A549 (cell line): ENCODE results near the gene GULP1. TPM values are rescaled to one million over a fixed set of nuclear protein-coding genes. Genes with fewer than 3 reads are reported as not detected.

Source experiments
- ATAC-seq, 2 experiments: fragments of 200-7000 bp in 1 of 2; fragments of >200 bp in 1 of 2; cut with Nextera tagmentation in 1 of 2; cut with Tn5 transposase in 1 of 2; 3 replicates each; pipeline versions ENCODE4 v1.8.0 to v1.9.1; 2018 to 2020; ENCODE audit warnings: mild to moderate bottlenecking in 1 of 2, moderate library complexity in 1 of 2
- CTCF ChIA-PET: fragments of 300-600 bp; sonication (Branson Sonifier 250); formaldehyde crosslinking; extraction: SDS; loops from one replicate; lab custom pipeline; 2021; ENCODE audit warnings: antibody characterized with exemption, inconsistent platforms; lab: Yijun Ruan, JAX
- POLR2A ChIA-PET: fragments of 350-600 bp; formaldehyde crosslinking; extraction: SDS; loops from one replicate; lab custom pipeline; 2021; ENCODE audit warnings: antibody characterized with exemption, inconsistent platforms; lab: Yijun Ruan, JAX
- DNase-seq, 2 experiments: peaks; one replicate each; pipeline versions ENCODE4 v3.0.0 to v3.0.0-alpha.2; 2011 to 2016; ENCODE audit warnings: low read depth in 1 of 2, low spot score in 1 of 2
- FAIRE-seq: peaks from 2 replicates; lab custom pipeline; 2011; peaks lifted over from hg19 to GRCh38; lab: Jason Lieb, UNC
- H3K27ac ChIP-seq, 2 experiments: fragments of >200 bp; sonication (Bioruptor Twin); formaldehyde crosslinking; 3 replicates each; pipeline ENCODE4 v1.5.1; 2016 to 2017
- H3K4me1 ChIP-seq: fragments of >200 bp; sonication (Bioruptor Twin); formaldehyde crosslinking; 3 replicates; pipeline ENCODE4 v1.6.1; 2016
- H3K4me2 ChIP-seq: fragments of >200 bp; sonication (Bioruptor Twin); formaldehyde crosslinking; 3 replicates; pipeline ENCODE4 v1.6.1; 2016
- H3K4me3 ChIP-seq: fragments of >200 bp; sonication (Bioruptor Twin); formaldehyde crosslinking; 3 replicates; pipeline ENCODE4 v1.5.1; 2016
- H3K9me3 ChIP-seq: fragments of >200 bp; sonication (Bioruptor Twin); formaldehyde crosslinking; 3 replicates; pipeline ENCODE4 v1.6.1; 2016
- BHLHE40 ChIP-seq: IDR thresholded peaks from 2 replicates; pipeline ENCODE4 v1.6.1; 2012; ENCODE audit warnings: low read depth, low read length, inconsistent platforms
- EHMT2 ChIP-seq: fragments of 200-600 bp; sonication (generic); IDR thresholded peaks from 2 replicates; pipeline ENCODE4 v1.6.1; 2016; ENCODE audit warnings: antibody characterized with exemption, low read depth, mild to moderate bottlenecking, moderate library complexity
- EP300 ChIP-seq, 2 experiments: fragments of >200 bp; sonication (Bioruptor Twin); formaldehyde crosslinking; IDR thresholded peaks; 2 replicates in 1 of 2; 3 replicates in 1 of 2; pipeline ENCODE4 v1.6.1; 2016 to 2017
- FOSB ChIP-seq: fragments of 250-450 bp; sonication (Bioruptor Pico); IDR thresholded peaks from 2 replicates; pipeline ENCODE4 v1.5.0; 2020; ENCODE audit warnings: mild to moderate bottlenecking, moderate library complexity
- HDAC2 ChIP-seq: fragments of 200-600 bp; sonication (generic); IDR thresholded peaks from 2 replicates; pipeline ENCODE4 v1.6.1; 2016
- HEYL ChIP-seq: fragments of 250-450 bp; sonication (Bioruptor Pico); IDR thresholded peaks from 2 replicates; pipeline ENCODE4 v1.8.0; 2021; ENCODE audit warnings: mild to moderate bottlenecking, moderate library complexity
- HOXB13 ChIP-seq: fragments of 250-450 bp; sonication (Bioruptor Pico); IDR thresholded peaks from 2 replicates; pipeline ENCODE4 v1.5.0; 2020; ENCODE audit warnings: low read depth, mild to moderate bottlenecking, moderate library complexity
- KDM1A ChIP-seq: fragments of 200-600 bp; sonication (generic); IDR thresholded peaks from 2 replicates; pipeline ENCODE4 v1.6.1; 2016; ENCODE audit warnings: low read depth, mild to moderate bottlenecking
- KDM5A ChIP-seq: fragments of 200-600 bp; sonication (generic); IDR thresholded peaks from 2 replicates; pipeline ENCODE4 v1.6.1; 2016; ENCODE audit warnings: antibody characterized with exemption, mild to moderate bottlenecking
- MAFK ChIP-seq: fragments of 450-650 bp; IDR thresholded peaks from 2 replicates; pipeline ENCODE4 v1.6.1; 2014; ENCODE audit not compliant: partially characterized antibody
- NFE2L2 ChIP-seq: fragments of 150-350 bp; conservative IDR thresholded peaks from 2 replicates; pipeline ENCODE4 v1.6.1; 2014; ENCODE audit warnings: low read length
- NR3C1 ChIP-seq: fragments of >200 bp; sonication (Bioruptor Twin); formaldehyde crosslinking; IDR thresholded peaks from 3 replicates; pipeline ENCODE4 v1.6.1; 2017
- PHF8 ChIP-seq: fragments of 200-600 bp; sonication (generic); IDR thresholded peaks from 2 replicates; pipeline ENCODE4 v1.6.1; 2016; ENCODE audit warnings: low read depth, mild to moderate bottlenecking, antibody characterized with exemption, moderate library complexity, borderline replicate concordance
- POLR2AphosphoS2 ChIP-seq: conservative IDR thresholded peaks from 2 replicates; pipeline ENCODE4 v1.6.1; 2012; ENCODE audit warnings: low read length, improper control_type of control experiment, inconsistent platforms
- RAD21 ChIP-seq, 2 experiments: fragments of >200 bp in 1 of 2; sonication (Bioruptor Twin) in 1 of 2; formaldehyde crosslinking in 1 of 2; IDR thresholded peaks in 1 of 2; conservative IDR thresholded peaks in 1 of 2; 2 replicates in 1 of 2; 3 replicates in 1 of 2; pipeline ENCODE4 v1.6.1; 2012 to 2018; ENCODE audit warnings: inconsistent platforms in 1 of 2
- RARB ChIP-seq: fragments of 250-450 bp; sonication (Bioruptor Pico); IDR thresholded peaks from 2 replicates; pipeline ENCODE4 v1.8.0; 2021; ENCODE audit warnings: mild to moderate bottlenecking, moderate library complexity
- RFX5 ChIP-seq: fragments of 450-650 bp; IDR thresholded peaks from 2 replicates; pipeline ENCODE4 v1.7.1; 2014; ENCODE audit warnings: antibody characterized with exemption, mild to moderate bottlenecking, moderate library complexity
- RNF2 ChIP-seq: fragments of 200-600 bp; sonication (generic); IDR thresholded peaks from 2 replicates; pipeline ENCODE4 v1.6.1; 2016; ENCODE audit warnings: low read depth, mild to moderate bottlenecking, antibody characterized with exemption, moderate library complexity, borderline replicate concordance
- ZC3H11A ChIP-seq: fragments of 450-650 bp; IDR thresholded peaks from 2 replicates; pipeline ENCODE4 v1.6.1; 2014; ENCODE audit warnings: antibody characterized with exemption, mild to moderate bottlenecking
- ZNF302 ChIP-seq: fragments of 250-450 bp; sonication (Bioruptor Pico); IDR thresholded peaks from 2 replicates; pipeline ENCODE4 v1.9.0; 2021; ENCODE audit warnings: inconsistent platforms, mild to moderate bottlenecking, moderate library complexity
- WGBS: methylation state at CpG from one replicate; pipeline ENCODE4 v1.1.6; 2017; ENCODE audit errors: missing lambda C conversion rate; 5-methylcytosine and 5-hydroxymethylcytosine counted together
- polyA plus RNA-seq, 4 experiments: library from polyadenylated mRNA; depleted of rRNA in 3 of 4; stranded (reverse); fragments of >200 nt; fragmentation: RNase III in 1 of 4; extraction: RNeasy Plus Mini Kit Qiagen cat#74134 plus additional on column Dnase treatment in 1 of 4; gene quantifications; 2 replicates in 3 of 4; 3 replicates in 1 of 4; pipeline ENCODE4 v1.2.3, GENCODE V29; 2011 to 2017
- TF ChIP-seq, protein P1 (sequence below): fragments of >200 bp; sonication (Bioruptor Twin); formaldehyde crosslinking; IDR thresholded peaks from 3 replicates; pipeline ENCODE4 v1.6.1; 2016
- TF ChIP-seq, protein P2 (sequence below): fragments of 200-600 bp; sonication (generic); IDR thresholded peaks from 2 replicates; pipeline ENCODE4 v1.6.1; 2016; ENCODE audit warnings: antibody characterized with exemption, mild to moderate bottlenecking, moderate library complexity
- TF ChIP-seq, protein P3 (sequence below): fragments of 150-350 bp; IDR thresholded peaks from 2 replicates; pipeline ENCODE4 v1.6.1; 2014; ENCODE audit warnings: low read depth, mild to moderate bottlenecking, low read length
- TF ChIP-seq, protein P4 (sequence below): IDR thresholded peaks from 2 replicates; pipeline ENCODE4 v1.6.1; 2012
- TF ChIP-seq, protein P5 (sequence below): fragments of >200 bp; sonication (Bioruptor Twin); formaldehyde crosslinking; IDR thresholded peaks from 3 replicates; pipeline ENCODE4 v1.5.1; 2016
- TF ChIP-seq, protein P6 (sequence below): fragments of 250-450 bp; sonication (Bioruptor Pico); IDR thresholded peaks from 2 replicates; pipeline ENCODE4 v1.5.0; 2020; ENCODE audit warnings: low read depth, mild to moderate bottlenecking, moderate library complexity

Gene GULP1
- polyA plus RNA-seq, 2 of the 4 experiments (the other 2 are of a cell fraction) = 30.7 to 89.2 TPM

DNA sequence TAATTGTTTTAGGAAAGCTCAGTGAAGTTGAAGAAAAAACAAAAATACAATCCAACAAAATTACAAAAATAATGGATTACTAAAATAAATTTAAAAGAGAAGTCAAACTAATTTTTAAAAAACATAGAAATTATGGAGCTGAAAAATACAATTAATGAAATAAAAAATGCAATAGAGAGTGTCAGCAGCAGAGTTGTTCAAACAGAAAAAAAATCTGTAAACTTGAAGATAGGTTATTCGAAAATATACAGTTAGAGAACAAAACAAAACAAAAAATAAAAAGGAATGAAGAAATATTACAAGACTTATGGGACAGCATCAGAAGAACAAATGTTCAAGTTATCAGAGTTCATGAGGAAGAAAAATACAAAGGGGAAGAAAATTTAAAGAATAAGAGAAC is 114.7 kb downstream of the GULP1 start (continued):
- TF ChIP-seq BHLHE40 (no peak), NFE2L2 (no peak), RARB (no peak), KDM1A (no peak), NR3C1 (no peak), MAFK (no peak), ZNF302 (no peak)

DNA sequence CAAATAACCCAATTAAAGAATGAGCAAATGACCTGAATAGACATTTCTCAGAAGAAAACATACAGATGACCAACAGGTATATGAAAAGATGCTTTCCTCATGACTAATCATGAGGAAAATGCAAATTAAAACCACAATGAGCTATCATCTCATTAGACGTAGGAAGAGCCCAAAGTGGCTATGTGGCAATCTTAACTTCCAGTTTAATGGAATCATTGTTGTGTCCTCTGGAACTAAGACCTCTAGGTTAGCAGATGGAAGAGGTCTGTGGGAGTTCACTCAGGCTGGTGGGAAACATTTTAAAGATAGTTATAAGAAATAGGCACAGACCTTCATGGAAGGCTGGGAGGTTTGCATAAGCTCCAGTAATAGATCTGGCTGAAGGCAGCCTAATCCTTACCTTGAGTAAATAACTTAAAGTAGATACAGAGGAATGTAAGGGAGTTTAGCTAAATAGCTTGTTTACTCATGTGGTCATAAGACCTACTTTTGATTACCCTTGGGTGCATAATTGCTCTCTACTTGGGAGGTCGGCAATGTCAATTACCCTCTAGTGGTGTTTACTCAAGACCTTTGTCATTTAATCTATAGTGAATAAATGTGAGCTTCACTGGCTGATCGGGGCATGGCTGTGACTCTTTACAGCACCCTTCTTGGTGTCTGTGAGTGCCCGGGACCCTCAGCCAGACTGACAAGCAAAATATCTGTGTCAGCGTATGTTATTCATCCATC is 119.0 kb downstream of the GULP1 start:
- FAIRE-seq (no peak), ATAC-seq (peak in 1 of 2 experiments; percentile 34; a peak in 2 of 6 replicates), DNase-seq (peak in 1 of 2 experiments; percentile 23)
- Histone ChIP-seq H3K27ac (peak overlapping the region in 1 of 2 experiments; percentile 41; a peak in 1 of 6 replicates), H3K9me3 (peaks cover 27% of the 10 kb centered on the region), H3K4me1 (peaks cover 22% of the 10 kb centered on the region), H3K4me3 (no peak overlapping the region), H3K4me2 (no peak overlapping the region)
- TF ChIP-seq, protein P1, sequence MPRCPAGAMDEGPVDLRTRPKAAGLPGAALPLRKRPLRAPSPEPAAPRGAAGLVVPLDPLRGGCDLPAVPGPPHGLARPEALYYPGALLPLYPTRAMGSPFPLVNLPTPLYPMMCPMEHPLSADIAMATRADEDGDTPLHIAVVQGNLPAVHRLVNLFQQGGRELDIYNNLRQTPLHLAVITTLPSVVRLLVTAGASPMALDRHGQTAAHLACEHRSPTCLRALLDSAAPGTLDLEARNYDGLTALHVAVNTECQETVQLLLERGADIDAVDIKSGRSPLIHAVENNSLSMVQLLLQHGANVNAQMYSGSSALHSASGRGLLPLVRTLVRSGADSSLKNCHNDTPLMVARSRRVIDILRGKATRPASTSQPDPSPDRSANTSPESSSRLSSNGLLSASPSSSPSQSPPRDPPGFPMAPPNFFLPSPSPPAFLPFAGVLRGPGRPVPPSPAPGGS = no peak
- TF ChIP-seq, protein P2, sequence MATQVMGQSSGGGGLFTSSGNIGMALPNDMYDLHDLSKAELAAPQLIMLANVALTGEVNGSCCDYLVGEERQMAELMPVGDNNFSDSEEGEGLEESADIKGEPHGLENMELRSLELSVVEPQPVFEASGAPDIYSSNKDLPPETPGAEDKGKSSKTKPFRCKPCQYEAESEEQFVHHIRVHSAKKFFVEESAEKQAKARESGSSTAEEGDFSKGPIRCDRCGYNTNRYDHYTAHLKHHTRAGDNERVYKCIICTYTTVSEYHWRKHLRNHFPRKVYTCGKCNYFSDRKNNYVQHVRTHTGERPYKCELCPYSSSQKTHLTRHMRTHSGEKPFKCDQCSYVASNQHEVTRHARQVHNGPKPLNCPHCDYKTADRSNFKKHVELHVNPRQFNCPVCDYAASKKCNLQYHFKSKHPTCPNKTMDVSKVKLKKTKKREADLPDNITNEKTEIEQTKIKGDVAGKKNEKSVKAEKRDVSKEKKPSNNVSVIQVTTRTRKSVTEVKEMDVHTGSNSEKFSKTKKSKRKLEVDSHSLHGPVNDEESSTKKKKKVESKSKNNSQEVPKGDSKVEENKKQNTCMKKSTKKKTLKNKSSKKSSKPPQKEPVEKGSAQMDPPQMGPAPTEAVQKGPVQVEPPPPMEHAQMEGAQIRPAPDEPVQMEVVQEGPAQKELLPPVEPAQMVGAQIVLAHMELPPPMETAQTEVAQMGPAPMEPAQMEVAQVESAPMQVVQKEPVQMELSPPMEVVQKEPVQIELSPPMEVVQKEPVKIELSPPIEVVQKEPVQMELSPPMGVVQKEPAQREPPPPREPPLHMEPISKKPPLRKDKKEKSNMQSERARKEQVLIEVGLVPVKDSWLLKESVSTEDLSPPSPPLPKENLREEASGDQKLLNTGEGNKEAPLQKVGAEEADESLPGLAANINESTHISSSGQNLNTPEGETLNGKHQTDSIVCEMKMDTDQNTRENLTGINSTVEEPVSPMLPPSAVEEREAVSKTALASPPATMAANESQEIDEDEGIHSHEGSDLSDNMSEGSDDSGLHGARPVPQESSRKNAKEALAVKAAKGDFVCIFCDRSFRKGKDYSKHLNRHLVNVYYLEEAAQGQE = no peak
- TF ChIP-seq BHLHE40 (no peak), KDM5A (no peak), FOSB (CRISPR knock-in tag) (no peak), MAFK (no peak), NR3C1 (no peak), HOXB13 (no peak), RNF2 (no peak), EHMT2 (no peak)
- POLR2A ChIA-PET = no interaction called here
- CTCF ChIA-PET = interaction anchor here (0.8 kb wide), 1 partner anchor 18 kb away, joined by 3 read pairs; no protein-coding TSS in a partner anchor
- 69% methylated on average over 4 of the region's 5 CpGs for WGBS

DNA sequence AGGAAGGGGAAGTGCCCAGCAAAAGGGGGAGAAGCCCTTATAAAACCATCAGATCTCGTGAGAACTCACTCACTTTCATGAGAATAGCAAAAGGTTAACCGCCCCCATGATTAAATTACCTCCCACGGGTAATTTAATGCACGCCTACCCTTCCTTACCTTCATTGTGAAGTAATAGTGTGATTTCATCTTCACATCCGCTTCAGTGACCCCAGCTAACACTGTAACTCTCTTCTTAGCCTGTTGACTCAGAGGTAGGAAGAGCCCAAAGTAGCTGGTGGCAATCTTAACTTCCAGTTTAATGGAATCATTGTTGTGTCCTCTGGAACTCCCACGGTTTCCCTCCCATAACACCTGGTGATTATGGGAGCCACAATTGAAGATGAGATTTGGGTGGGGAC is 120.5 kb downstream of the GULP1 start:
- no peak overlapping the region for H3K4me2 ChIP-seq
- POLR2A ChIA-PET = no interaction called here
- DNase-seq = no peak
- peaks cover 35% of the 10 kb centered on the region for H3K4me1 ChIP-seq
- CTCF ChIA-PET = no interaction called here
- H3K4me3 ChIP-seq = no peak overlapping the region
- H3K27ac ChIP-seq = 0 out of 6 replicates have a peak overlapping the region, but pooled peaks of 1 of the 2 experiments have one; percentile 21
- WGBS = 93% methylated on average over 6 of the region's 6 CpGs
- H3K9me3 ChIP-seq = peaks cover 13% of the 10 kb centered on the region; the same call in 2 of the 3 replicates
- no peak for FAIRE-seq
- ATAC-seq = no peak
- TF ChIP-seq RAD21 (conservative IDR thresholded peaks at IDR 0.05 in 1 of 2, IDR thresholded peaks at IDR 0.05 in 1 of 2) = no peak
- no peak for TF ChIP-seq ZNF302
- TF ChIP-seq ZC3H11A = no peak
- no peak for TF ChIP-seq EP300 (IDR thresholded peaks at IDR 0.05)
- TF ChIP-seq, protein P3, sequence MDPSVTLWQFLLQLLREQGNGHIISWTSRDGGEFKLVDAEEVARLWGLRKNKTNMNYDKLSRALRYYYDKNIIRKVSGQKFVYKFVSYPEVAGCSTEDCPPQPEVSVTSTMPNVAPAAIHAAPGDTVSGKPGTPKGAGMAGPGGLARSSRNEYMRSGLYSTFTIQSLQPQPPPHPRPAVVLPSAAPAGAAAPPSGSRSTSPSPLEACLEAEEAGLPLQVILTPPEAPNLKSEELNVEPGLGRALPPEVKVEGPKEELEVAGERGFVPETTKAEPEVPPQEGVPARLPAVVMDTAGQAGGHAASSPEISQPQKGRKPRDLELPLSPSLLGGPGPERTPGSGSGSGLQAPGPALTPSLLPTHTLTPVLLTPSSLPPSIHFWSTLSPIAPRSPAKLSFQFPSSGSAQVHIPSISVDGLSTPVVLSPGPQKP = no peak
- TF ChIP-seq HEYL (CRISPR knock-in tag) = no peak
- TF ChIP-seq RFX5 = no peak
- TF ChIP-seq HOXB13 = no peak
- no peak for TF ChIP-seq RARB
- no peak for TF ChIP-seq PHF8
- TF ChIP-seq, protein P4, sequence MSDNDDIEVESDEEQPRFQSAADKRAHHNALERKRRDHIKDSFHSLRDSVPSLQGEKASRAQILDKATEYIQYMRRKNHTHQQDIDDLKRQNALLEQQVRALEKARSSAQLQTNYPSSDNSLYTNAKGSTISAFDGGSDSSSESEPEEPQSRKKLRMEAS = no peak
- TF ChIP-seq, protein P5, sequence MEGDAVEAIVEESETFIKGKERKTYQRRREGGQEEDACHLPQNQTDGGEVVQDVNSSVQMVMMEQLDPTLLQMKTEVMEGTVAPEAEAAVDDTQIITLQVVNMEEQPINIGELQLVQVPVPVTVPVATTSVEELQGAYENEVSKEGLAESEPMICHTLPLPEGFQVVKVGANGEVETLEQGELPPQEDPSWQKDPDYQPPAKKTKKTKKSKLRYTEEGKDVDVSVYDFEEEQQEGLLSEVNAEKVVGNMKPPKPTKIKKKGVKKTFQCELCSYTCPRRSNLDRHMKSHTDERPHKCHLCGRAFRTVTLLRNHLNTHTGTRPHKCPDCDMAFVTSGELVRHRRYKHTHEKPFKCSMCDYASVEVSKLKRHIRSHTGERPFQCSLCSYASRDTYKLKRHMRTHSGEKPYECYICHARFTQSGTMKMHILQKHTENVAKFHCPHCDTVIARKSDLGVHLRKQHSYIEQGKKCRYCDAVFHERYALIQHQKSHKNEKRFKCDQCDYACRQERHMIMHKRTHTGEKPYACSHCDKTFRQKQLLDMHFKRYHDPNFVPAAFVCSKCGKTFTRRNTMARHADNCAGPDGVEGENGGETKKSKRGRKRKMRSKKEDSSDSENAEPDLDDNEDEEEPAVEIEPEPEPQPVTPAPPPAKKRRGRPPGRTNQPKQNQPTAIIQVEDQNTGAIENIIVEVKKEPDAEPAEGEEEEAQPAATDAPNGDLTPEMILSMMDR = no peak
- no peak for TF ChIP-seq POLR2AphosphoS2
- no peak for TF ChIP-seq HDAC2
- TF ChIP-seq, protein P6, sequence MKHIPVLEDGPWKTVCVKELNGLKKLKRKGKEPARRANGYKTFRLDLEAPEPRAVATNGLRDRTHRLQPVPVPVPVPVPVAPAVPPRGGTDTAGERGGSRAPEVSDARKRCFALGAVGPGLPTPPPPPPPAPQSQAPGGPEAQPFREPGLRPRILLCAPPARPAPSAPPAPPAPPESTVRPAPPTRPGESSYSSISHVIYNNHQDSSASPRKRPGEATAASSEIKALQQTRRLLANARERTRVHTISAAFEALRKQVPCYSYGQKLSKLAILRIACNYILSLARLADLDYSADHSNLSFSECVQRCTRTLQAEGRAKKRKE (CRISPR knock-in tag) = no peak
